IgD-negative memory B cell (primary cell): Measurements from ENCODE around the gene HRH3. TPM values are rescaled to one million over a fixed set of nuclear protein-coding genes. Genes with fewer than 3 reads are reported as not detected.

ENCODE experiments used
- H3K27ac Mint-ChIP-seq, 3 donors: one replicate each; pipeline ENCODE4 v1.8.0; 2020 to 2022; ENCODE audit warnings: mild to moderate bottlenecking in 3 of 3, mixed read lengths in 3 of 3, moderate library complexity in 1 of 3
- H3K27me3 Mint-ChIP-seq: one replicate; pipeline ENCODE4 v1.8.0; 2021; ENCODE audit warnings: mixed read lengths
- H3K36me3 Mint-ChIP-seq: one replicate; pipeline ENCODE4 v1.8.0; 2020; ENCODE audit warnings: mild to moderate bottlenecking, mixed read lengths
- H3K4me1 Mint-ChIP-seq, 3 donors: one replicate each; pipeline ENCODE4 v1.8.0; 2020 to 2022; ENCODE audit warnings: mixed read lengths in 3 of 3, mild to moderate bottlenecking in 1 of 3
- H3K4me3 Mint-ChIP-seq, 4 donors: one replicate each; pipeline ENCODE4 v1.8.0; 2020 to 2022; ENCODE audit warnings: mild to moderate bottlenecking in 4 of 4, mixed read lengths in 4 of 4, moderate library complexity in 3 of 4
- H3K9me3 Mint-ChIP-seq, 3 donors: one replicate each; pipeline ENCODE4 v1.8.0; 2020 to 2021; ENCODE audit warnings: mixed read lengths in 3 of 3, mild to moderate bottlenecking in 1 of 3
- polyA plus RNA-seq: library from polyadenylated mRNA; unstranded; fragments of 300-500 nt; fragmentation: Illumina TruSeq; gene quantifications from one replicate; pipeline ENCODE4 v1.2.3, GENCODE V29; 2021

The HRH3 gene
- polyA plus RNA-seq, 1 donor from 2014 or later = not detected

DNA sequence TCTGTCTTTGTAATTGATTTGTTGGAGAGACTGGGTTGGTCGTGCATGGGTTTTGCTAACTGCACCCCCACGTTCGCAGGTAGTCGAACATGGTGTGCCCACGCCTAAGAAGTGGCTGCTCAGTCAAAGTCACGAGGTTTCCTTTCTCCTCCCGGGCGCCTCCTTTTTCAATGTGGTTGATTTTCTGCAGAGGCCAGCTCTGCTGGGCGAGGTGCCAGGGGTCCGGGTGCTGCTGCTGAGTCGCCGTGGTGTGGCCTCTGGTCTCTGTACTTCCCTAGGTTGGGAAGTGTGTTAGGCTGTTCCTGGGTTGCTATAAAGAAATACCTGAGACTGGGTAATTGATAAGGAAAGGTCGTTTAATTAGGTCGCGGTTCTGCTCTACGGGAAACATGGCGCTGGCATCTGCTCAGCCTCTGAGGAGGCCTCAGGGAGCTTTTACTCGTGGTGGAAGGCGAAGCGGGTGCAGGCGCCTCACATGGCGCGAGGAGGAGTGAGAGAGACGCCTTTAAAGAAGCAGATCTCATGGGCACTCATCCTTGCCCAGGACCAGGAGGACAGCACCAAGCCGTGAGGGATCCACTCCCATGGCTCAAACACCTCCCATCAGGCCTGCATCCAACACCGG lies 32.4 kb upstream of the HRH3 start:
- H3K4me1 Mint-ChIP-seq = peaks cover 9 to 18% (median 10%) of the 10 kb centered on the region in 3 donors
- peak overlapping the region in 1 of 3 donors; percentile 87 for H3K27ac Mint-ChIP-seq

DNA sequence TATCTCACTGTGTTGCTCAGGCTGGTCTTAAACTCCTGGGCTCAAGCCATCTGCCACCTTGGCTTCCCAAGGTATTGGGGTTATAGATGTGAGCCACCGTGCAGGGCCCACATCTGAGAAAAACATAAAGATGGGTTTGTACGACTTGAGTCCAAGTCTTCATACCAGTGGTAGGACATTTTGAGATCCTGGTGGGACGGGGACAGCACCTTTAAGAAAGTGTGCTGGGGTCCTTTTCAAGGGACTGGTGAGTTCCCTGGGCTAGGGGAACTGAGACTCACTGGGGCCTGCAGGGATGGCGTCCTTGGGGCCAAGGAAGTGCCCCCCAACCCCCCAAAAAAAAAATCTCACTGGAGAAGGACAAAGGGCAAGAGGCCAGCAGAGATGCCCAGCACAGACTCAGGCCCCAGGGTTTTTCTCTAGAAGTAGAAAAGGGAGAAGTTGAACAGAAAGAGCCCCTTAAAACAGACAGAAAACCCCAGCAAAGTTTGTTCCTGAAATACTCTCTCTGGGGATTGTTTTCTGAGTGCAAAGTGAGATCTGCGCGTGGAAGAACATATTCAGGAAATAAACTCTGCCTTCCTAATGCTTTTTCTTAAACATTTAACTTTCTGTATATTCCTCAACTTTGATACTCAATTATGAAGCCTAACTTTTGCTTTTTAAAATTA lies 28.9 kb upstream of the HRH3 start:
- peak overlapping the region in 1 of 3 donors; percentile 73 for H3K27ac Mint-ChIP-seq

More for the DNA sequence above, 32.4 kb upstream of the HRH3 start:
- H3K4me3 Mint-ChIP-seq = no peak overlapping the region
- no peaks in the 10 kb centered on the region for H3K9me3 Mint-ChIP-seq
- peaks cover 2% of the 10 kb centered on the region for H3K36me3 Mint-ChIP-seq
- H3K27me3 Mint-ChIP-seq = no peaks in the 10 kb centered on the region

GRCh38 chr20:62246872-62247652 lies 27.0 kb upstream of the HRH3 start:
- H3K9me3 Mint-ChIP-seq = no peaks in the 10 kb centered on the region
- H3K36me3 Mint-ChIP-seq = no peaks in the 10 kb centered on the region
- no peaks in the 10 kb centered on the region for H3K27me3 Mint-ChIP-seq
- no peak overlapping the region for H3K4me3 Mint-ChIP-seq
- no peak overlapping the region for H3K27ac Mint-ChIP-seq
- peaks cover 9 to 17% (median 9%) of the 10 kb centered on the region in 3 donors for H3K4me1 Mint-ChIP-seq

More for the DNA sequence above, 28.9 kb upstream of the HRH3 start:
- Mint-ChIP-seq H3K27me3 (no peaks in the 10 kb centered on the region), H3K36me3 (peaks cover 2% of the 10 kb centered on the region), H3K9me3 (no peaks in the 10 kb centered on the region), H3K4me1 (peaks cover 9 to 18% (median 10%) of the 10 kb centered on the region in 3 donors), H3K4me3 (peak overlapping the region in 1 of 4 donors; percentile 39)

DNA sequence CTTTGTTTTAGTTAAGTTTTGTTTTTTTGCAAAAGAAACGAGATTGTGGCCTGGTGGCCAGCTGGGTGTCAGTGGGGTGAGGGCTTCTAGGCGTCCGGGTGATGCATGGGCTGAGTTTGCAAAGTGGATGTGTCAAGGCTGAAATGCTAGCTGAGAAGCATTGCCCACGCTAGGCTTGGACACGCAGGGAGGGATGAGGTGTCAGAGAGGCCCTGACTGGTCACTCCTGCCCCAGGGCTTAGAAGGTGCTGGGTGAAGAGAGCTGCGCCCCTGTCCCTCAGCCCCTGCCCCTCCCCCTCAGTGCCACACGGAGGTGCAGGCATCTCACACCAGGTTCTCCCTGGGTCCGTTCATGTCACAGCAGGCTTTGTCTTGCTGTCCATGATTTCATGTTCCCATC lies 26.4 kb upstream of the HRH3 start:
- Mint-ChIP-seq H3K27ac (no peak overlapping the region), H3K36me3 (no peaks in the 10 kb centered on the region), H3K27me3 (no peaks in the 10 kb centered on the region), H3K4me3 (no peak overlapping the region), H3K9me3 (no peaks in the 10 kb centered on the region), H3K4me1 (peaks cover 9 to 22% (median 9%) of the 10 kb centered on the region in 3 donors)

- H3K9me3 Mint-ChIP-seq = no peaks in the 10 kb centered on the region
- peaks cover 9 to 26% (median 10%) of the 10 kb centered on the region in 3 donors for H3K4me1 Mint-ChIP-seq
- no peaks in the 10 kb centered on the region for H3K36me3 Mint-ChIP-seq
- no peak overlapping the region for H3K4me3 Mint-ChIP-seq
- no peaks in the 10 kb centered on the region for H3K27me3 Mint-ChIP-seq
- H3K27ac Mint-ChIP-seq = no peak overlapping the region
These were observed 25.8 kb upstream of the HRH3 start for GRCh38 chr20:62245911-62246280.

- no peak overlapping the region for H3K27ac Mint-ChIP-seq
- no peak overlapping the region for H3K4me3 Mint-ChIP-seq
- H3K9me3 Mint-ChIP-seq = no peaks in the 10 kb centered on the region
- H3K4me1 Mint-ChIP-seq = peaks cover 9 to 31% (median 10%) of the 10 kb centered on the region in 3 donors
- no peaks in the 10 kb centered on the region for H3K27me3 Mint-ChIP-seq
- no peaks in the 10 kb centered on the region for H3K36me3 Mint-ChIP-seq
These were observed 24.6 kb upstream of the HRH3 start for GRCh38 chr20:62244644-62245108.

DNA sequence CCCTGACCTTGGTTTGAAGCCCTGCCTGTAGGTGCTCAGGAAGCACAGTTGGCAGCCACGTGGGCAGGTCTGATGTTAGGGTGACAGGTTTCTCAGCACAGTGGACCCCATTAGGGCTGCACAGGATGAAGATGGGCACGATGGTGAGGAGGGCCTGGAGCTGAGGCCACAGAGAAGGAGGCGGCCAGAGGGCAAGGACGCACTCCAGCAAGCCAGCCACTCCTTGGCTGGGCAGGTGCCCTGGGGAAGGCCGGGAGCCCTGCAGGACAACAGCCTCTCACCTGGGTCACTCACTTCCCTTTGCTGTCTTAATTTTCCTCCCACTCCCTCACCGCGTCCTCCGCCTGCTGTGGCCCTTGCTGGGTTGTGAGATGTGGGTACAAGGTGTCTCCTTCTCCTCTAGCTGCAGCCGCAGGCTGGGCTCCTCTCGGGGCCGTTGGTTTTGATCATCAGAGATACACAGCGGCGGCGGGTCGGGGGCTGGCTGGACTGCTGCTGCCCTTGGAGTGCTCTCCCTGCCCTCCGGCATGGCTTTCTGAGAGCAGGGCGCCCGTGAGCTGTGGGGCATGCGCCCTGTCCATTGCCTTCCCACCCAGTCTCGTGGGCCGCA lies 23.9 kb upstream of the HRH3 start:
- H3K27ac Mint-ChIP-seq = no peak overlapping the region
- no peaks in the 10 kb centered on the region for H3K36me3 Mint-ChIP-seq
- H3K4me1 Mint-ChIP-seq = peaks cover 6 to 28% (median 9%) of the 10 kb centered on the region in 3 donors
- no peak overlapping the region for H3K4me3 Mint-ChIP-seq
- H3K9me3 Mint-ChIP-seq = no peaks in the 10 kb centered on the region
- H3K27me3 Mint-ChIP-seq = no peaks in the 10 kb centered on the region

DNA sequence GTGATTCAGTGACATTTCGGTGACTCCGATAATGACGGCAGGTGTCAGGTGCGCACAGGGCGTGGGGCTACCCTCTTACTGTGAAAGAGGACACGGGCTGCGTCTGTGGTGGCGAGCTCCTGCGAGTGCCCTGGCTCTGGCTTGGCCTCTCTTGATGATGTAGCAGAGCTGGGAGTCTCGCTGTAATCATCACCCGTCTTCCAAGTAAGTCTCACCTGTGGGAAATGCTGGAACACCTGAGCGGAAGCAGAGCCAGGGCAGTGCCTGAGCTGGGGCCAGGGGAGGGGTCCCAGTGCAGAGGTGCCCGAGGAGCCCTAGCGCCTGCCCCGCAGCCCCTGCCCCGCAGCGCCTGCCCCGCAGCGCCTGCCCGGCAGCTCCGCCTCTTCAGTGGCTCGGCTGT lies 23.0 kb upstream of the HRH3 start:
- Mint-ChIP-seq H3K36me3 (no peaks in the 10 kb centered on the region), H3K4me3 (peak overlapping the region in 1 of 4 donors; percentile 48), H3K27me3 (no peaks in the 10 kb centered on the region), H3K27ac (no peak overlapping the region), H3K4me1 (peaks cover 5 to 27% (median 9%) of the 10 kb centered on the region in 3 donors), H3K9me3 (no peaks in the 10 kb centered on the region)

DNA sequence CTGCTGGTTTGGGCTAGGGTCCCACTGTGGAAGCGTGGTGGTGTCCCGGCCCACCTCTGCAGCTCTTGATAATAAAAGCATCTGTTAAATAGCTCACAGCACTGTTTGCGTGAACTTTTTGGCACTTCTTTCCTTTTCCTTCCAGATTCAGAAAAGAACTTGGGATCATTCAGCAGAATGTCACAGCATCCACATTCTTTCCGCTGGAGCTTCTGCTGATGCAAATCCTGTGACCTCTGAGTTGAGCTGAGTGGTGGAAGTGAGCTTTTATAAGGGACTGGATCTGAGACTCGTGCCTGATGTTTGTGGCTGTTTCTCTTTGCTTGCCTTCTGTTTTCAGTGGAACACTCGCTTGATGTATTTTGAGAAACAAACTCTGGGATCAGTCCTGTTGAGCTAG lies 22.1 kb upstream of the HRH3 start:
- Mint-ChIP-seq H3K36me3 (no peaks in the 10 kb centered on the region), H3K4me3 (peak overlapping the region in 1 of 4 donors; percentile 69), H3K9me3 (no peaks in the 10 kb centered on the region), H3K27ac (peak overlapping the region in 2 of 3 donors; percentile 5 to 41), H3K4me1 (peaks cover 9 to 34% (median 12%) of the 10 kb centered on the region in 3 donors), H3K27me3 (no peaks in the 10 kb centered on the region)

DNA sequence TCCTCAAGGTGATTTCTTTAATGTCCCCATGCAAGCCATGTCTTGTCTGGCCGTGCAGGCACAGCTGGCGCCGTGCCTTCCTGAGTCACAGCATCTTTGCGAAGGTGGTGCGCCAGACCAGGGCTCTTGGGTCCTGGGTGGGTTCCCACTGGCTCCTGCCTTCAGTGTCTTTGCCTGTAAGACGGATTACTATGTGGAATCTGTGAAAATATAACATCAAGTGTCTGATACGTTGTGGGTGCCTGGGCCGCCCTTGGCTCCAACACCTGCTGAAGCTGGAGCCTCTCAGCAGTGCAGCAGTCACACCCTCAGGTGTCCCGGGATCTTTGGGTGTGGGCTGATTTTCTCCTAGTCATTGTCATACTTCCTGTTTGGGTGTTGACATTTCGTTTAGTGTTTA lies 21.4 kb upstream of the HRH3 start:
- H3K27ac Mint-ChIP-seq = peak overlapping the region in 2 of 3 donors; percentile 39 to 41
- H3K27me3 Mint-ChIP-seq = no peaks in the 10 kb centered on the region
- H3K4me1 Mint-ChIP-seq = peaks cover 9 to 31% (median 12%) of the 10 kb centered on the region in 3 donors
- H3K4me3 Mint-ChIP-seq = peak overlapping the region in 1 of 4 donors; percentile 69
- H3K36me3 Mint-ChIP-seq = no peaks in the 10 kb centered on the region
- no peaks in the 10 kb centered on the region for H3K9me3 Mint-ChIP-seq

DNA sequence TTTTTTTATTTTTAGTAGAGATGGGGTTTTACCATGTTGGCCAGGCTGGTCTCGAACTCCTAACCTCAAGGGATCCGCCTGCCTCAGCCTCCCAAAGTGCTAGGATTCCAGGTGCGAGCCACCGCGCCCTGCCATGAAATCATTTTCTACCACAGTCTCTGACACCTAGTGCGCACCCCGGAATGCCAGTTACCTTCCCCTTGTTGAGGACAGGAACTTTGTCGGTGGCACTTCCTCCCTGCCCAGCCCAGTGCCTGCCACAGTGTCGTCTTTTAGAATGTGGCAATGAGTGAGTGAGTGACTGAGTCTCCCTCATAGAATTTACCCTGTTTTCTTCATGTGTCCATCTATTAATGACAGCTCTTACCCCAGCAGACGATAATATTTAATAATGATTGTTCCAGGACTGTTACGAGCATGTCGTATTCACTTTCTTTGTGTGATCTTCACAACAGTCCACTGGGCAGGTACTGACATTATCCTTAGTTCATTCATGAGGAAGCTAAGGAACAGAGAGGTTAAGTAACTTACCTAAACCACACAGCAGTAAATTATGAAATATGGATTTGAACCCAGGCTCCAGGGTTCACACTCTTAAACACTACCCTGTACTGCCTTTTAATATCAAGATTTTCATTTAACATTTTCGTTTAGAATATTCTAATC lies 20.1 kb upstream of the HRH3 start:
- Mint-ChIP-seq H3K4me1 (peaks cover 9 to 29% (median 14%) of the 10 kb centered on the region in 3 donors), H3K36me3 (no peaks in the 10 kb centered on the region)

GRCh38 chr20:62239278-62239879 lies 19.3 kb upstream of the HRH3 start:
- Mint-ChIP-seq H3K36me3 (no peaks in the 10 kb centered on the region), H3K27ac (peak overlapping the region; percentile 22 to 86 (median 85)), H3K27me3 (no peaks in the 10 kb centered on the region), H3K9me3 (no peaks in the 10 kb centered on the region), H3K4me1 (peaks cover 9 to 28% (median 14%) of the 10 kb centered on the region in 3 donors), H3K4me3 (peak overlapping the region; percentile 69 to 90 (median 86))

More for the DNA sequence above, 20.1 kb upstream of the HRH3 start:
- Mint-ChIP-seq H3K9me3 (no peaks in the 10 kb centered on the region), H3K27ac (peak overlapping the region in 1 of 3 donors; percentile 73), H3K27me3 (no peaks in the 10 kb centered on the region), H3K4me3 (peak overlapping the region; percentile 0 to 90 (median 61))

GRCh38 chr20:62238569-62239277 lies 18.6 kb upstream of the HRH3 start:
- Mint-ChIP-seq H3K36me3 (no peaks in the 10 kb centered on the region), H3K27me3 (no peaks in the 10 kb centered on the region), H3K27ac (peak overlapping the region; percentile 74 to 86 (median 85)), H3K4me3 (peak overlapping the region; percentile 69 to 90 (median 86)), H3K9me3 (no peaks in the 10 kb centered on the region), H3K4me1 (peaks cover 9 to 28% (median 14%) of the 10 kb centered on the region in 3 donors)
